Urinary bladder (tissue), 4 donors: ENCODE results near the gene DOK3. TPM values are rescaled to one million over a fixed set of nuclear protein-coding genes. Genes with fewer than 3 reads are reported as not detected.

ENCODE experiments used
- DNase-seq: peaks from one replicate; pipeline ENCODE4 v3.0.0-alpha.2; 2015; ENCODE audit errors: extremely low spot score
- H3K27ac ChIP-seq: one replicate; pipeline ENCODE4 v1.5.1; 2013; ENCODE audit warnings: low read depth, mild to moderate bottlenecking, moderate library complexity
- H3K36me3 ChIP-seq: one replicate; pipeline ENCODE4 v1.6.1; 2013; ENCODE audit warnings: mild to moderate bottlenecking, moderate library complexity; ENCODE audit not compliant: insufficient read depth
- H3K4me1 ChIP-seq: one replicate; pipeline ENCODE4 v1.6.1; 2013; ENCODE audit warnings: mild to moderate bottlenecking, moderate library complexity; ENCODE audit not compliant: insufficient read depth
- H3K4me3 ChIP-seq: one replicate; pipeline ENCODE4 v1.5.1; 2013; ENCODE audit warnings: low read depth, low read length
- WGBS: extraction: QIAGEN DNeasy Blood & Tissue Kit; methylation state at CpG from one replicate; pipeline ENCODE4 v1.1.7; 2013; 5-methylcytosine and 5-hydroxymethylcytosine counted together
- polyA plus RNA-seq: library from polyadenylated mRNA; stranded (reverse); fragments of 200-250 nt; gene quantifications from one replicate; pipeline ENCODE4 v1.2.3, GENCODE V29; 2013
- total RNA-seq: library from RNA; depleted of rRNA; stranded (reverse); fragments of >200 nt; gene quantifications from one replicate; pipeline ENCODE4 v1.2.3, GENCODE V29; 2014
- donor health status: healthy with polysubstance abuse.
- donor health status: healthy.

DOK3 gene
- total and polyA plus RNA-seq, 2 donors: 2.9 to 8.5 TPM

DNA sequence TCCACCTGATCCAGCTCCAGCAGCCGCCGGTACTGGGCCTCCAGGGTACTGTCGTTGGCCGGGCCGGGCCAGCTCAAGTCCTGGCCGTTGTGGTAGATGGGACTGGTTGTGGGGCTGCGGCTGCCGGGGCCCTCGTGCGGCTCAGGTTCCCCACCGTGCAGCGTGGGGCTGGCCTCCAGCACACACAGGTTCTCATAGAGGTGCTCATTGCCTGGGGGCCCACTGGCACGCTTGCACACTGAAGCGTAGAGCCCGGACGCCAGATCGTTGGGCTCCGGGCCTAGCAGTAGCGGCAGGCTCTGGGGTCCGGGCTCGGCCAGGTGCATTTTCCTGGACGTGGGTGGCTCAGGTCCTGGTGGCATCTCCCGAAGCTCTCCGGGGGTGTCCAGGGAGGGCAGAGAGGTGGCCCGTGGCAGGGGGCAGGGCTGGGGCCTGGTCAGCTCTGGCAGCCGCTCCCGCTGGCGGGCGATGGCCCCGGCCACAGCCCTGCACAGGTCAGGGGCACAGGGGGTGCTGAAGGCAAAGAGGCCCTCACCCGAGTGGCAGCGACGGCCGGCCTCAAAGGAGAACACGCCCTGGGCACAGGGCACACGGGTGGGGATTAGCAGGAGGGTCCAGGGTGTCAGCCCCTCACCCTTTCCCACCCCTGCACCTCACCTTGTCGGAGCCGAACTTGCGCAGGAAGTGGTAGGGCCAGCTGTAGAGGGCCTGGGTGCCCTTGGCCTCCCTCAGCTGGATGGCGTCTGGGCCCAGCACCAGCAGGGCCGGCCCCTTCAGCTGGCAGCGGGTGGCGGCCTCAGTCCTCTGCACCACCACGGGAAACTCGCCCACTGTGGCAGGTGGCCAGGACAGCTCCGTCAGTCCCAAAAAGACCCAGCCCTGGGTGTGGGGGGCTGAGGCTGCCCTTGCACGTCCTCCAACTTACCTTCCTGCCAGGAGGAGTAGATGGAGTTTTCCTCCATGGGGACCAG lies 5.3 kb downstream of the DOK3 start:
- H3K27ac ChIP-seq: no peak overlapping the region
- no peak for DNase-seq
- no peaks in the 10 kb centered on the region for H3K36me3 ChIP-seq
- H3K4me3 ChIP-seq: no peak overlapping the region
- WGBS: 92% methylated on average over 47 of the region's 47 CpGs
- H3K4me1 ChIP-seq: no peaks in the 10 kb centered on the region

GRCh38 chr5:177503351-177504085 lies 6.1 kb downstream of the DOK3 start:
- H3K36me3 ChIP-seq: no peaks in the 10 kb centered on the region
- H3K4me1 ChIP-seq: no peaks in the 10 kb centered on the region
- DNase-seq: no peak
- no peak overlapping the region for H3K27ac ChIP-seq
- WGBS: 89% methylated on average over 24 of the region's 24 CpGs
- no peak overlapping the region for H3K4me3 ChIP-seq

DNA sequence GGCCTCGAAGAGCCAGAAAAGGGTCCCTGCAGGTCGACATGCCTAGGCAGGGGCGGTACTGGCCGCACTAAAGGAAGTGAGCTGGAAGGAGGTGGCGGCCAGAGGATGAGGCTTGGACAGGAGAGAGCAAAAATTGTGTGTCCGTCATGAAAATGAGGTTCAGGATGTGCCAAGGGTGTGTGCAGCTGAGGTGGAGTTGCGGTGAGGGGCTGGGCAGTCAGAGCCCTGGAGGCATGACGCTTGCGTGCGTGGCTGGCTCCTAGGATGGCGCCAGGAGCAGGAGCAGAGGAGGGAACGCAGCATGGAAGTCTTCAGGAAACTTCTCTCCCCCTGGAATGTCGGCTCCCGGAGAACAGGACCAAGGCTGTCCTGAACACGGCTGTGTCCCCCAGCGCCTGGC lies 6.7 kb downstream of the DOK3 start:
- Histone ChIP-seq H3K36me3 (no peaks in the 10 kb centered on the region), H3K27ac (no peak overlapping the region), H3K4me3 (no peak overlapping the region)

DNA sequence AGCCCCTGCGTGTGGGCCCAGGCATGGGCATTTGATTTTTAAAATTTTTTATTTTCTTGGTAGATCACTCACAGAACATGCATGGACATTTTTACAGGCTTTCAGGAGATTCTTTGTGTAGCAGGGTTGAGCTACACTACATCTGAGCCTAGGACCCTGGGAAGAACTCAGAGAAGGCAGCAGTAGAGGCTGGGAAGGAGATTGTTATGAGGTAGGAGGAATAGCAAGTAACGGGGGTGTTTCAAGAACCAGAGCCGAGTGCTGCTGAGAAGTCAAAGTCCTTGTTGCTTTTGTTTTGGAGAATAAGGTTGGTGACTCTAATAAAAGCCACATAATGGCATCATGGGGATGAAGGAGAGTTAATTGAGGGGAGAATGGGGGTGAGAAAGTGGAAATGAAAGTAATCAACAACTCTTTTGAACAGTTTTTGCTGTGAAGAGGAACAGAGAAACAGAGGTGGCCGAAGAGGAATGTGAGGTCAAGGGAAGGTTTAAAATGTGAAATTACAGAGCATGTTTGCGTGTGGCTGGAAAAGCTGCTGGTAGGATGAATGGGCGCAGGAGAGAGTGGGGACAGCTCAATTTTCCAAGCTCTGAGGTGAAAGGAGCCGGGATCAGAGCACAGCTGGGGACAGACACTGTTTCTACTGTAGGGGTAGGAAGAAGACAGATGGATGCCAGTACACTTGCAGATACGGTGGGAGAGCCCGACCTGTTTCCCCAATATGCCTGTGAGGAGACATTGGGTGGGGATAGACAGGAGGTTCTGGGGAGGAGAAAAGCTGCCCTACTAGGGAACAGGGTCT lies 7.5 kb downstream of the DOK3 start:
- no peak for DNase-seq
- Histone ChIP-seq H3K4me3 (no peak overlapping the region), H3K36me3 (no peaks in the 10 kb centered on the region), H3K27ac (no peak overlapping the region), H3K4me1 (no peaks in the 10 kb centered on the region)
- WGBS: 67% methylated on average over 9 of the region's 9 CpGs

More for the DNA sequence above, 6.7 kb downstream of the DOK3 start:
- no peaks in the 10 kb centered on the region for H3K4me1 ChIP-seq
- DNase-seq: no peak
- WGBS: 84% methylated on average over 16 of the region's 16 CpGs

- DNase-seq: no peak
- Histone ChIP-seq H3K36me3 (no peaks in the 10 kb centered on the region), H3K4me3 (no peak overlapping the region), H3K4me1 (no peaks in the 10 kb centered on the region), H3K27ac (no peak overlapping the region)
- WGBS: 18% methylated on average over 10 of the region's 10 CpGs
These were observed 8.7 kb downstream of the DOK3 start for GRCh38 chr5:177500685-177501522.

DNA sequence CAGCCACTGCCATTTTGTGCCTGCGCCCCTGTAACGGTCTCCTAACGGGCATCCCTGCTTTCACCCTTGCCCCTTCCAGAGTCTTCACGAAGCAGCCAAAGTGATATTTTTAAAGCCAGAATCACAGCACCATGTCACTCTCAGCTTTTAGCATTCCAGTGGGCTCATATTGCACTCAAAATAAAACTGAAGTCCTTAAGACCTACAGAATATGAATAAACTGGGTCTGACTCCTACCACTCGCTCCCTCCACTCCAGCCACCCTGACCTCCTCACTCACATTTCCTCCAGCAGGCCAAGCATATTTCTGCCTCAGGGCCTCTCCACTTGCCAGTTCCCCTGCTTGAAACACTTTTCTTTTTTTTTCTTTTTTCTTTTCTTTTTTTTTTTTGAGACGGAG lies 9.8 kb downstream of the DOK3 start:
- Histone ChIP-seq H3K36me3 (no peaks in the 10 kb centered on the region), H3K4me3 (no peak overlapping the region), H3K4me1 (no peaks in the 10 kb centered on the region), H3K27ac (no peak overlapping the region)
- WGBS: 87% methylated on average over 6 of the region's 6 CpGs
- no peak for DNase-seq

- H3K4me1 ChIP-seq: no peaks in the 10 kb centered on the region
- H3K36me3 ChIP-seq: no peaks in the 10 kb centered on the region
- WGBS: 10% methylated on average over 48 of the region's 48 CpGs
- peak overlapping the region; percentile 14 for H3K27ac ChIP-seq
- peak overlapping the region; percentile 74 for H3K4me3 ChIP-seq
- no peak for DNase-seq
These were observed 11.4 kb downstream of the DOK3 start for GRCh38 chr5:177498013-177498787.

- H3K27ac ChIP-seq: peak within 1 kb of the TSS; percentile 86
- under 1% methylated on average over 73 of the region's 73 CpGs for WGBS
- no peaks in the 10 kb centered on the region for H3K36me3 ChIP-seq
- no peaks in the 10 kb centered on the region for H3K4me1 ChIP-seq
- peak; percentile 90 for DNase-seq
- peak within 1 kb of the TSS; percentile 74 for H3K4me3 ChIP-seq
These were observed 12.2 kb downstream of the DOK3 start, which contains the start of gene PDLIM7 for GRCh38 chr5:177497292-177498012. PDLIM7 (minus strand) TSS chr5:177497604; CDS start chr5:177496512, 1,092 bp downstream.

GRCh38 chr5:177496727-177497291 lies 12.8 kb downstream of the DOK3 start:
- H3K36me3 ChIP-seq: no peaks in the 10 kb centered on the region
- H3K4me3 ChIP-seq: peak overlapping the region; percentile 74
- peak overlapping the region; percentile 86 for H3K27ac ChIP-seq
- no peaks in the 10 kb centered on the region for H3K4me1 ChIP-seq
- 2% methylated on average over 27 of the region's 29 CpGs for WGBS
- DNase-seq: peak; percentile 64

- Histone ChIP-seq H3K4me3 (peak overlapping the region; percentile 74), H3K36me3 (no peaks in the 10 kb centered on the region), H3K27ac (peak overlapping the region; percentile 86), H3K4me1 (no peaks in the 10 kb centered on the region)
- DNase-seq: no peak
- 12% methylated on average over 12 of the region's 12 CpGs for WGBS
These were observed 13.4 kb downstream of the DOK3 start for GRCh38 chr5:177496070-177496726.
